Smooth muscle cell (in vitro differentiated cells): ENCODE data around the gene MAP4K2. TPM values are rescaled to one million over a fixed set of nuclear protein-coding genes. Genes with fewer than 3 reads are reported as not detected.
A peak's percentile ranks its signal among the peaks of the same experiment; 100 is the strongest.

Source experiments
- DNase-seq: peaks from one replicate; lab custom pipeline; 2025; ENCODE audit not compliant: unreplicated experiment; lab: John Stamatoyannopoulos, UW
- H2AFZ ChIP-seq: fragments of 200-600 bp; sonication (generic); 2 replicates; pipeline ENCODE4 v1.6.0; 2016; ENCODE audit warnings: antibody characterized with exemption, low read depth, mild to moderate bottlenecking
- H3F3A ChIP-seq: fragments of 200-600 bp; sonication (generic); 2 replicates; pipeline ENCODE4 v1.6.0; 2017; ENCODE audit warnings: antibody characterized with exemption, low read depth
- H3K27ac ChIP-seq: fragments of 200-600 bp; sonication (generic); 2 replicates; pipeline ENCODE4 v1.5.1; 2016; ENCODE audit warnings: low read depth, mild to moderate bottlenecking
- H3K27me3 ChIP-seq: fragments of 200-600 bp; sonication (generic); 2 replicates; pipeline ENCODE4 v1.6.1; 2016; ENCODE audit warnings: low read depth, mild to moderate bottlenecking
- H3K36me3 ChIP-seq: fragments of 200-600 bp; sonication (generic); 2 replicates; pipeline ENCODE4 v1.5.1; 2016; ENCODE audit warnings: low read depth
- H3K4me1 ChIP-seq: fragments of 200-600 bp; sonication (generic); 2 replicates; pipeline ENCODE4 v1.5.1; 2016; ENCODE audit warnings: low read depth
- H3K4me2 ChIP-seq: fragments of 200-600 bp; sonication (generic); 2 replicates; pipeline ENCODE4 v1.6.0; 2016; ENCODE audit warnings: mild to moderate bottlenecking
- H3K4me3 ChIP-seq: fragments of 200-600 bp; sonication (generic); 2 replicates; pipeline ENCODE4 v1.5.1; 2016; ENCODE audit warnings: mild to moderate bottlenecking
- H3K79me2 ChIP-seq: fragments of 200-600 bp; sonication (generic); 2 replicates; pipeline ENCODE4 v1.6.0; 2016; ENCODE audit warnings: low read depth, mild to moderate bottlenecking
- H3K9ac ChIP-seq: fragments of 200-600 bp; sonication (generic); 2 replicates; pipeline ENCODE4 v1.6.0; 2016; ENCODE audit warnings: low read depth
- H3K9me3 ChIP-seq: fragments of 200-600 bp; sonication (generic); replicated peaks from 2 replicates; pipeline ENCODE4 v1.5.1; 2016; ENCODE audit warnings: low read depth
- H4K20me1 ChIP-seq: fragments of 200-600 bp; sonication (generic); 2 replicates; pipeline ENCODE4 v1.6.0; 2016; ENCODE audit warnings: low read depth
- CTCF ChIP-seq: fragments of 200-600 bp; sonication (generic); IDR thresholded peaks from 2 replicates; pipeline ENCODE4 v1.5.1; 2017; ENCODE audit warnings: borderline replicate concordance, mild to moderate bottlenecking, antibody characterized with exemption; ENCODE audit not compliant: insufficient read depth, poor library complexity, severe bottlenecking
- WGBS: methylation state at CpG from one replicate; pipeline ENCODE4 v1.1.7; 2016; ENCODE audit warnings: low lambda C conversion rate; 5-methylcytosine and 5-hydroxymethylcytosine counted together
- polyA plus RNA-seq: library from polyadenylated mRNA; unstranded; fragments of >200 nt; fragmentation: Nextera tagmentation; extraction: Ambion mirVana; gene quantifications from 2 replicates; pipeline ENCODE4 v1.2.1, GENCODE V29; 2016
- total RNA-seq: library from RNA; depleted of rRNA; stranded (reverse); fragments of >200 nt; gene quantifications from 2 replicates; pipeline ENCODE4 v1.2.3, GENCODE V29; 2014

Gene MAP4K2
- total and polyA plus RNA-seq, 2 experiments from 2014 or later = 23.6 to 28.9 TPM

- no peak overlapping the region for H3K9ac ChIP-seq
- no peaks in the 10 kb centered on the region for H3F3A ChIP-seq
- DNase-seq = peak; percentile 36
- TF ChIP-seq CTCF = no peak
- no peaks in the 10 kb centered on the region for H3K36me3 ChIP-seq
- H3K4me1 ChIP-seq = peaks cover 22% of the 10 kb centered on the region
- no peak overlapping the region for H2AFZ ChIP-seq
- peaks cover 38% of the 10 kb centered on the region for H3K27me3 ChIP-seq
- H3K9me3 ChIP-seq = no peaks in the 10 kb centered on the region
- H3K4me3 ChIP-seq = peak overlapping the region; percentile 47
- no peak overlapping the region for H3K27ac ChIP-seq
- WGBS = 3% methylated on average over 41 of the region's 52 CpGs
- H4K20me1 ChIP-seq = no peaks in the 10 kb centered on the region
- H3K4me2 ChIP-seq = peak overlapping the region; percentile 98
- no peaks in the 10 kb centered on the region for H3K79me2 ChIP-seq
Observed at GRCh38 chr11:64745521-64746328, 57.3 kb downstream of the MAP4K2 start.

GRCh38 chr11:64745189-64745520, 57.9 kb downstream of the MAP4K2 start:
- Histone ChIP-seq H3K4me1 (peaks cover 22% of the 10 kb centered on the region), H3K27me3 (peaks cover 44% of the 10 kb centered on the region), H3K79me2 (no peaks in the 10 kb centered on the region), H3K4me3 (peak overlapping the region; percentile 47), H3F3A (no peaks in the 10 kb centered on the region), H3K36me3 (no peaks in the 10 kb centered on the region), H4K20me1 (no peaks in the 10 kb centered on the region), H2AFZ (no peak overlapping the region), H3K9me3 (no peaks in the 10 kb centered on the region), H3K27ac (no peak overlapping the region), H3K9ac (no peak overlapping the region), H3K4me2 (peak overlapping the region; percentile 98)
- DNase-seq = no peak
- no peak for TF ChIP-seq CTCF
- WGBS = under 1% methylated on average over 16 of the region's 20 CpGs

DNA sequence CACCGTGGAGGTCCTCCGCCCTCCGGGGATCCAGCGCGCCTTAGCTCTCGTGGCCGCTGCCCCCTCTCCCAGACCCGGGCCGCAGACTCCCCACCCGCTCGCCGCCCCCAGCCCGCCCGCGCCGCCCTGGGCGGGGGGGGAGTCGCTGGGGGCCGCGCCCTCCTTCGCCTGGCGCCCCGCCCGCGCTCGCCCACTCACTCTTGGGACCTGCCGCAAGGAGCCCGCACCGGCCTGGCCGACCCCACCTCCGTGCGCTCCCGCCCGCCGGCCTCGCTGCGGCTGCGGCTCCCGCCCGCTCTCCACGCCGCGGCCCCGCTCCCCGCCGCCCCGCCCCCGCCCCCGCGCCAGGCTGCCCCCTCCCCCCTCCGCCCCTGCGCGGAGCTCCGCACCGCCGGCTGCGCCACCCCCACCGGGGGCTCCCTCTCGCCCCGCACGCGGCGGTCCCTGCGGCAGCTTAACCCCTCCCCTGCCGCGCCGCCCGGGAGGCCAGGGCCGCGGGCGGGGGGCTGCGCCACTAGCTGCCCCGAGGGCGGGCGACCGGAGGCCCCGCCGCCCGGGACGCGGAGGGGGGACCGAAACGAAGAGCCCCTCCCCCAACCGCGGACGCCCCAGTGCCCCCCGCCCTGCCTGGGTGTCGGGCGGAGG, 58.3 kb downstream of the MAP4K2 start:
- no peak overlapping the region for H2AFZ ChIP-seq
- peak overlapping the region; percentile 98 for H3K4me2 ChIP-seq
- WGBS = 0% methylated on average over 1 of the region's 89 CpGs
- no peak for TF ChIP-seq CTCF
- peaks cover 22% of the 10 kb centered on the region for H3K4me1 ChIP-seq
- peaks cover 44% of the 10 kb centered on the region for H3K27me3 ChIP-seq
- H3K36me3 ChIP-seq = no peaks in the 10 kb centered on the region
- no peaks in the 10 kb centered on the region for H4K20me1 ChIP-seq
- H3K27ac ChIP-seq = no peak overlapping the region
- H3K9ac ChIP-seq = no peak overlapping the region
- no peak for DNase-seq
- peak overlapping the region; percentile 47 for H3K4me3 ChIP-seq
- H3K9me3 ChIP-seq = no peaks in the 10 kb centered on the region
- no peaks in the 10 kb centered on the region for H3F3A ChIP-seq
- no peaks in the 10 kb centered on the region for H3K79me2 ChIP-seq
